HG03442 (cell line): ENCODE measurements around the gene TTC28.

ENCODE experiments used
- ATAC-seq: cut with Tn5 transposase; IDR thresholded peaks from one replicate; pipeline ENCODE4 v1.9.1; 2021; ENCODE audit warnings: mild to moderate bottlenecking, moderate library complexity; ENCODE audit not compliant: unreplicated experiment

Gene TTC28

DNA sequence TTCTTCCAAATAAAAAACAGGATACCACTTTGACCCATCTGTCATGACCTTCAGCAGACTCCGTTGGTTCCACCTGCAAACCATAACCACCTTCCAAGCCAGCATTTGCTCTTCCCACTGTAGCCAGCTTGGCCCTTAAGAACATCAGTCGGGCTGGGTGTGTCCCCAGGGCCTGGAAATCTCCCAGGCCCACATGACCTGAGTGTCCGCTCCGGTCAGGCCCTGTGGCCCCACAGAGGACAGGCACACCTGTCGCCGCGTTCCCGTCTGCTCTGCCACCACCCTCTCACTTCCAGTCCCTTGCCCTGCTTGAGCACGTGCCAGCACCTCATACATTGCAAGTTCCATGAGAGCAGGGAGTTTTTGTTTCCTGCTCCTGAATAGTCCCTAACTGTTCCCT lies 694.9 kb downstream of the TTC28 start:
- ATAC-seq = no peak

DNA sequence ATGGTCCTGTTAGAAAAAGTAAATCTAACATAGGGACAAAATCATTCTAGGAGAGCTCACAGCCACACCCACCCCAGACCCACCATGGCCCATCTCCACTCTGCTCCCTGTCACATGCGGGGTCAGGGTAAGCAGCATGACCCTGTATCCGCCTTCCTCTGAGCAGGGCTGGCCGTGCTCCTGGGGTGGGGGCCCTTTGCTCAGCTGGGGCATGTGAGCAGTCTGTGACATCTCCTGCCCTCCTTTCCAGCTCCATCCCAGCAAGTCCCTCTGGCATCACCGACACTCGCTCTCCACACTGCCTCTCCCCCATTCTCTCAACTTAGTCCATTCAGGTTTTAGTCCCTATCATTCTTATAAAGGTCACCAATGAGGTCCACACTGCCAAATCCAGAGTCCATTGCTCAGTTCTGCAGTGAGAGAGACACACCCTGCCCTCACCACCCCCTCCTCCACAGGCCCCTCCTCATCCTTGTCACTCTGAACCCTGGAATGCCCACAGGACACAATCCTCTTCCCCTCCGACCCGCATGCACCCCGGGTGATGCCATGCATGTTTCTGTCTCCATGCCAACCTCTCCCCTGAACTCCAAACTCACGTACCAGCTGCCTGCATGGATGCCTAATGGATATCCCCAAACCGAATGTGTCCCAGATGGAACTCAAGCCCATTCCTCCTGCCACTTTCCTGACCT lies 695.5 kb downstream of the TTC28 start:
- no peak for ATAC-seq

DNA sequence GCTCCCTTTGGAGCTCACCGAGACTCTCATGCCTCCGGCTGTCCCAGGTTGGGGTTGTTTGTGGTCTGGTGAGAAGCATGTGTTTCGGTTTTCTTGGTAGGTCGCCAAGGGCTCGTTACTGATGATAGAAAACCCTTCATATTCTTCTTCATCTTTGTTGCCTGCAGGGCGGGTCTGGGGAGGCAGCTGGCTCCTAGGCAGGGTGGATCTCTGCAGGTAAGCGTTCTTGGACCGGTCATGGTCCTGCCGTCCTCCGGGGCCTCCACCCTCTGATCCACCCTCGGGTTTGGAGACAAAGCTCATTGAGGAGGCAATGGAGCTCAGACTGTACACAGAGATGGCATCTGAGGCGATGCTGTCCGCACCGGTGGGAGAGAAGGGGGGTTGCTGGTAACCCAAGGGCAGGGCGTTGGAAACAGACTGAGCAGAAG lies 696.3 kb downstream of the TTC28 start:
- no peak for ATAC-seq

DNA sequence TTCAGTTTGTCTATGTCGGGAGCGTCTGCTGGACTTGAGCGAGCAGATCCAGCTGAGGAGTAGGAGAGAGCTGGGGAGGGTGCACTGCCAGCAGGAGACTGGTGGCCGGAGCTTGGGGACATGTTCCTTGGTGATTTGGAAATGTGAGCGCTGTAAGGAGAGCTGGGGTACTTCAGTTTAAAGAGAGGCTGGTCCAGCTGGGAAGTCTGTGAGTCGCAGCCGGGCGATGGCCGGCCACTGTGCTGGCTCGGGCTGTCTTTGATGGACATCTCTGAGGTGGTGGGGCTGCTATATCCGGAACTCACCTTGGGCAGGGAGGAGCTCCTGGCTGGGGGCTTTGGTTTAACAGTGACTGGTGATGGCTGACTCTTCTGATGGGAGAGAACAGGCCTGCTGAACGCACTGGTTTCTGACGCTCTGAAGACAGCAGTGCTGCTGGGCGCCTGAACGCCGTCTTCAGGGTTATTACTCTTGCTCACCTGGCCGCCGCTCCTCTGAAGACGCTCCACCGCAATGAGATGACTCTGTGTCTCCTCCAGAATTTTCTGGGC lies 696.9 kb downstream of the TTC28 start:
- ATAC-seq = no peak

DNA sequence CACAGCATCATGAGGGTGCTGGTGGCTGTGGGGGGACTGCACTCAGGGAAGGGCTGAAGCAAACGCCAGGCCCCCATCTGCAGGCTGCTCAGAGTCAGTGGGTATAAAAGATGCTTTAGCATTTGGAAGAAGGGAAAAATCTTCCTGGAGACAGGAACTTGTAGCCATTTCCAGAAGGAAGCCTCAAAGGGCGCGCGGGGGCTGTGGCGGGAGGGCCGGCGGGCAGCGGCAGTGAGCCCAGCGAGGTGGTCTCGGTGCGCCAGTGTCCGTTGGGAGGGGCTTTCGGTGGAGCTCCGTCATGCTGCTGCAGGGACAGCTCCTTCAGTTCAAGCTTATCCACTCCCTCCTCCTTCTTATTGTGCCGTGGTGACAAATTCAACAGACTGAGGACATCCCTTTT lies 697.5 kb downstream of the TTC28 start:
- ATAC-seq = no peak

DNA sequence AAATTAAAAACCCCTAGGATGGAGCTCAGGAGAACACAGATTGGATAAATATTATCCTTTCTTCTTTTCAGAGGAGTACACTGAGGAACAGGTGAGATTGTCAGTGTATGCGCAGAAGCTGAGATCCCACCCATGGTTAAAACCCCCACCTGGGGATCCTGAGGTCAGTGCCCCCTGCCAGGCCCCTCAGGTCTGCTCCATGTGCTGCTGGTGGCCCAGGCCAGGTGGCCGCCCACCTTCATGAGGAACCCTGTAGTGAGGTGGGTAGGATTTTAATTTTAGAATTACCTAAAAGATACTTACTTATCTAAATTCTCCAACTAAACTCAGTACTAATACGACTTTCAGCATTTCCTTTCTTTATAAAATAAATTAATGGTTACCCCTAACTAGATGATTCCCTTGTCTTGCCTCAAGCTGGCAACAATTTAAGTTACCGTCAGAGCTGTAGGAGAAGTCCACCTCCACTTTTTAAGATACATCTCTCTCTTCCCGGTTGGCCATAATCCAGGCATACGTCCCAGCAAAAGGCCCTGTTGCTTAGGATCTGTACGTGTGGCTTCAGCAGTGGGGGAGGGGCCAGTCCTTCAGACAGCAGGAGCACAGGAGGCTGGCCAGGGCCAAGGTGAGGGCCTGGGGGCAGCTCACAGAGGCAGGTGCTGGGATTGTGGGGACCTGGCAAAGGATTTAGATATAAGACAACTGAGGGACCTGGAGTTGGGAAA lies 699.1 kb downstream of the TTC28 start:
- ATAC-seq = no peak

DNA sequence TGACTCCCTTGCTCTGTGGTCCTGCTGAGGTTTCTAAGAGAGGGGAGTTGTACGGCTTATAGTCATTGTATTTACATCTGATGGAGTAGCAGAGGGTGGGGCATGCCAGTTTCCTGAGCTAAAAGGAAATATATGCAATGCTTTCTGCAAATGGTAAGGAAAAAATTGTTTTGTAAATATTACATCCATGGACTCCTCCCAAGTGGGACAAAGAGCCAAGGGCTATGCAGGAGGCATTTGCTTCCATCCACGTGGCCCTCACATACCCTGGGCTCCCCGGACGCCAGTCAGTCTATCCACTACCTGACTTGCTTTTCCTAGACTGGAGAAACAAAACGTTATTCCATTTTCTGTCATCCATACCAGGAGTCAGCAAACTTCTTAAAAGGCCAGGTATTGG lies 700.8 kb downstream of the TTC28 start:
- ATAC-seq = no peak

DNA sequence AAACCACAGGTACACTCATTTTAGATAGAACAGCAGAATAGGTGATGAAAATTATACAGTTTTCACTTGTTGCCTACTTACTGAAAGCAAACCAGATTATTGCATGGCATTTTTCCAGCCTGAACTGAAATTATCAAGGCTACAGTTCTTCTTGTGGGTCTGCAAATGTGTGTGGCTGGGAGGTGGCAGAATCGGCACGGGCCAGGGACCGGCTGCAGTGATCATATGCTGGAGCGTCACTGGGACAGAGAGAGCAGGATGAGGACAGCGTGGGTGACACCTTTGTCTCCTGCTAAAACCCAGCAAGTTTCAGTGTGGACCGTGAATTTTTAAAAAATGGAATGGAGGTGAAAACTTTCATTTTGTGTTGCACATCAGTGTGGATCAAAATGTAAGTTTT lies 701.3 kb downstream of the TTC28 start:
- ATAC-seq = no peak

DNA sequence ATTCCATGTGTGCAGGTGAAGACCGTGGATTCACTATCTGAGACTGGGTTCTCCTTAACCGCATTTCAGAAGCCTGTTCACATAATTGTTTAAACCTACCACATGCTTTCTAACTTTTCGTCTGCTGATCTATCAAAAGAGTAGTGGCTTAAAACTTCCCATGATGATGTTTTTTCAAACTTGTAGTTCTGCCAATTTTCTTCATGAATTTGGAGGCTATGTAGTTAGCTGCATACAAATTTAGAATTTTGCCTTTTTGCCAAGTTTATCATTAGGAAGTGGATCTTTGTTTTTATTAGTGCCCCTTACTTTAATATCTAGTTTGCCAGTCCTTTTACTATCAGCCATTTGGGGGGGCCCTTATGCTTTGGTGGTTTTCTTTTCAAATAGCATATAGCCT lies 703.1 kb downstream of the TTC28 start:
- ATAC-seq = no peak

DNA sequence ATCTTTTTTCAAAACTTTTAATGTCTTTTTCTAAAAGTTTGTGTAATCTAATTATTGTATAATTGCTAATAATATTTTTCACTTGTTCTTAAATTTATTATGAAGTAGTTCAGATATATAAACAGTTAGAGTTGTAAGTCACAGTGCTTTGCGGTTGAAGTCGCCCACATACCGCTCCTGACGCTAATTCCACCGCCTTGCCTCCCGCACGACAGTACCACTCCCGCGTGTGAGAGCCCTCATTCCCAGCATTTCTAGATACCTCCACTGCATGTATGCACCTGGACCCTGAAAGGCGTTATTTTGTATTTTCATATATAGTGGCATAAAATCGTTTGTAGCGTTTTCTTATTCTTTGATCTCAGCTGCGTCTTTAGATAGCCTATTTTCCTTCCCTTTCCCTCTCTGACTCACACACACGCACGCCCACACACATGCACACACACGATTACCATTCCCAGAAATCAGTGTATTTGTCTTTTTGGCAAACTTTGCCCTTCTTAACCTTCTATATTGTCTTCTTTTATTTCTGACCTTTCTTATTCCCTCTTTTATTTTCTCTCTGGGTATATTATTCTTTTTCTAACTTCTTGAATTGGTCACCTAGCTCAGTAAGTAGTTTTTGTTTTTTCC lies 704.1 kb downstream of the TTC28 start:
- ATAC-seq = no peak

DNA sequence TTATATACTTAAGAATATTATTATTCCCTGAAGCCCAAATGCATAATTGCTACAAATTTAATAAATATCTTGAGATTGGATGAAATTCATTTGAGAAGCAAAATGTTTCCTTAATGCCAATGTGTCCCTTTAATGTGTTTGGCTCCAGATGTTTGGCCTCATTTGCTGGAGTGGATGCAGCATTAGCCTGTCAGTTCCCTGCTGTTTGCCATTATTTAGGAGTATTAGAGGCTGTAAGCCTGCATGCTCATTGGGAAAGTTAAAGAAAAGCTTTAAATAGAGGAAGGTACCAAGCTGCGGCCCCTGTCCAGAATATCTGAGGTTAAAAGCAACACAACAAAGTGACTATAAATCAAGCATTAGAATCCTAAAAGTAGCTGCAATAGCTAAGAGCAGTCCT lies 705.8 kb downstream of the TTC28 start:
- no peak for ATAC-seq

DNA sequence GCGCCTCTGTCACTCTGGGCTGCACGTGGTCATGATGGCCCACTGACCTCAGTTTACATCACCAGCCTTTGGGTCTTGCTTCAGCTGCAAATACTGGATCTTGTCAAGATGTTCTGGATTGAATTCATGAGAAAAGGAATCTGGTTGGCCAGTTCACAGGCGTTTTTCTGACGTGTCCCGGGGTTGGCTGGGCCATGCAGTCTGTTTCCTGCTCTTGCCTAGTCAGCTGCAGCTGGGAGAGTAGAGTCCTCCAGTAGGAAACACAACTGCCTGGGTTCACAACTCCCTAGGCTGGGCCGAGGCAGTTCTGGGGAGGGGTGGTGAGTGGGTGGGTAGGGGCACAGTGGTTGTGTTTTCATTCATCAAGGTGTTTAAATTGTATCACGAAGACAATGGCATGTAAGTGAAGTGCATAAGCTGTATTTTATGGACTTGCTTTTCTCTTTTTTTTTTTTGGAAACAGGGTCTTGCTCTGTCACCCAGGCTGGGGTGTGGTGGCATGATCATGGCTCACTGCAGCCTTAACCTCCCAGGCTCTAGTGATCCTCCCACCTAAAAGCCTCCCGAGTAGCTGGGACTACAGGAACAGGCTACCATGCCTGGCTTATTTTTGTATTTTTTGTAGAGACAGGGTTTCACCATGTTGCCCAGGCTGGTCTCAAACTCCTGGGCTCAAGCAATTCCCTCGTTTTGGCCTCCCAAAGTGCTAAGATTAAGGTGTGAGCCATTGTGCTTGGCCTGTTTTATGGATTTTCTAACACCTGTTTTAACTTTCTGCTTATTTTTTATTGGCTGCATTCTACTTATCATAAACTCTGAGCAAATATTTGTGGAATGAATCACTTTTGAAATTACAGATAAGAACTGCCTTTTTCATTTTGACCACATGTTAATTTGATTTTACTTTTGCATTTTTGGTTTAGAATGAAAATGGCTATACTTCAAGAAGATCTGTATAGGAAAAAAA lies 706.6 kb downstream of the TTC28 start:
- no peak for ATAC-seq

DNA sequence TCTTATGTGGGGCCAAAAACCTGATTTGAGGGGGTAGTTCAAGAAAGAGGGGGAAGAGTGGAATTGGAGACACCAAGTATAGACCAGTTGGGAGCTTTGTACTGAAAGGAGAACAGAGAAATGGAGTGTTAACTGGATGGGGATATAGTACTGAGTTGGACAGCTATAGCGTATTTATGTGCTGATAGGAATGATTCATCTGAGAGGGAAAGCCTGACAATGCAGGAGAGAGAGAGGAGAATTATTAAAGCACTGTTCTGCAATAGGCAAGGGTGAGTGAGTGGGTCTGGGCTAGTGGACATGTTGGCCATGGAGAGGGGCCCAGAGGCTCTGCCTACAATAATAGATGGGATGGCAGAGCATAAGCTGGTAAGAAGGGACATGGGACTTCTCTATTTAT lies 707.7 kb downstream of the TTC28 start:
- no peak for ATAC-seq

DNA sequence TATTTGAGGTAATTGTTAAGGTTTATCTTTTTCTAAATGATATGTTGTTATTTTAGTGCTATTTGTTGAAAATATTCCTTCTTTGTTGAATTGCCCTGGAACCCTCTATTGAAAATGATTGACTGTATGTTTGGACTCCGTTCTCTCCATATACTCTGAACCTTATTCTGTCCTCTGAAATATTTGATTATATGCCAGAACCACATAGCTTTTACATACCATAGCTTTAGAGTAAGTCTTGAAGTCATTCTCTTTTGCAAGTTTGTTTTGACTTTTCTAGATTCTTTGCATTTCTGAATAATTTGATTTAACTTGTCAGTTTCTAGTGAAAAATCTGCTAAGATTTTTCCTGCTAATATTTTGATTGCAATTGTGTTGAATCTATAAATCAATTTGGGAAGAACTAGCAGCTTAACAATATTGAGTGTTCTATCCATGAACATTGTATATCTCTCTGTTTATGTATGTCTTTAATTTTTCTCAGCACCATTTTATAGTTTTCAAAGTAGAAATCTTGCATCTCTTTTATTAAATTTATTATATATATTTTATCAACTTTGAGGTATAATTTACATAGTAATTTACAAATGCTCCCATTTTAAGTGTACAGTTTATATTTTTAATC lies 708.9 kb downstream of the TTC28 start:
- ATAC-seq = no peak

DNA sequence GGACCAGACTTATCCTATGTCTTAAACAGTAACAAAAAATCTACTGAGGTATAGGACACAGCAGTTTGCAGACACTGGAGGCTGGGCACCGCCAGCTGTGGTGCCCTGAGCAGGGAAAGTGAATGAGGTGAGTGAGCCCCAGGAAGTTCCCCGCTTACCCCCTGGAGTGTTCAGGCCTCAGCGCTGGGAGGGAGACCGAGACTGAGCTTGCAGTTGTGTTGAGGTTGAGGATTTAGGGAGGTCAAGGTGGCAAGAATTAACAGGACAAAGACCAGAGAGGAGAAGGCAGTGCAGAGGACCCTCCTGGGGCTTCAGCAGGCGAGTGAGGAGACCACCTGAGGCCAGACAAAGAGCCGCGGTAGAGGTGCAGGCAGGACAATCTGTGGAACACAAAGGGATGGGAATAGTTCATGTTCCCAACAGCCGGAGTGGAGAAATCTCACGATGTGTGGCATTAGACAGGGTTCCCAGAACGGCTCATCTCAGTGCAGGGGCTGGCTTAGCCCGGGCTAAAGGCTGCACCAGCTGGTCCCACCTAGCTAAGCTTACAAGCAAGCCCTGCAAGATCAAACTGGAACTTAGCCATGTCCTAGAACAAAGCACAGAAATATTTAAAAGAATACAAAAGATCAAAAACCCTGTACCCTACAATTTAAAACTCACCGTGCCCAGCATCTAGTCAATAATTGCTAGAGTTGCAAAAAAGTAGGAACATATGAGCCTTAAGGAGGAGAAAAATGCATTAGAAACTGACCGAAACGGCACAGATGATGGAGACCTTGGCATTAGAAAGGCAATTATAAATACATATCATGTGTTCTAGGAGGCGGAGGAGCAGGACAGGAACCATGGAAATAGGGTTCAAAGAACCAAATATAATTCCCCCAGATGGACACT lies 713.2 kb downstream of the TTC28 start:
- no peak for ATAC-seq

DNA sequence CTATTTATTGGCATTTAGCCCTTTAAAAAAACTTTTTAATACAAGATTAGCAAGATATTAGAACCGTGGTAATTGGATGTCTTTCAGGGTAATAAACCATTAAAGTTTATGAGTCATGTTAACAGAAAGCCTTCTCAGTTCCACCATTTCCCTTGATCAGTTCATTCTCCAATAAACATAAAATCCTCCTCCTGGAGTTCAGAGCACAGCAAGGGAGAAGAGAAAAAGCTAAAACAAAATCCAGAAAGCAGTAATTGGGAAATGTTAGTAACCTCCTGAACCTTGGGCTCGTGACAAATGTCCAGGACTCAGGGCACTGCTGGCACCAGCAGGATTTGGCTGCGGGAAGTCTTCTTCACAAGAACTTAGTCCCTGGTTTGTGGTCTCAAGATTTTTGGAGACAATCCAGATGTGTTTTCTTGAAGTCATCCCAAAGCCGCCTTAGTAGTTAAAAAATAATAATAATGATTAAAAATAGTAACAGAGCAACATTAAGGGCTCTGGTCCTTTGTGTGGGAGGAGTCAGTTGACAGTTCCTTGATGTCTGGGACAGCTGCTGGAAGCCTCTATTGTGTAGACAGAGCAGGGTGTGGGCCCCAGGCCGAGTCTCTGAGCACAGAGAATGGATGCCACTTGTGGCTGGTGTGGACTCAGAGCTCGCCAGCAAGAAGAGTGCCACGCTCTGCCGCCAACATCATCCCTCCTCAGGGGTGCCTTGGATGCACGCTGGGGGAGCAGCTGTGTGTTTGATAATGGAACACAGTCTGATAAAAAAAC lies 717.2 kb downstream of the TTC28 start:
- no peak for ATAC-seq

DNA sequence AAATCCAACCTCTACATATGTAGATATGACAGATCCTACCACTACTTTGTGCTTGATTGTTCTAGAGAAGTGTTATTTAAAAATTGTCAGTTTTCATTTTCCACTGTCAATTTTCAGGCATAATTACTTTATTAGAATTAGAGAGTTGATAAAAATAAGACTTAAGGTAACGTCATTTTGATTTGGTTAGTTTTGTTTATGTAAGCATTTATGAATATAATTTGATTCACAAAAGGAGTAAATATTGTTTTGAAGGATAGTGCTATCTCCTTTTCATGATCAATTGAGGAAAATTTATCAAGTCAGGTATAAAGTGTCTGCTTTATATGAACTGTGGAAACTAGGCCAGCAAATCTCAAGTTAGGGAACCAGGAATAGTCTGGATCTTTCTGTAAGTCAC lies 718.0 kb downstream of the TTC28 start:
- no peak for ATAC-seq

DNA sequence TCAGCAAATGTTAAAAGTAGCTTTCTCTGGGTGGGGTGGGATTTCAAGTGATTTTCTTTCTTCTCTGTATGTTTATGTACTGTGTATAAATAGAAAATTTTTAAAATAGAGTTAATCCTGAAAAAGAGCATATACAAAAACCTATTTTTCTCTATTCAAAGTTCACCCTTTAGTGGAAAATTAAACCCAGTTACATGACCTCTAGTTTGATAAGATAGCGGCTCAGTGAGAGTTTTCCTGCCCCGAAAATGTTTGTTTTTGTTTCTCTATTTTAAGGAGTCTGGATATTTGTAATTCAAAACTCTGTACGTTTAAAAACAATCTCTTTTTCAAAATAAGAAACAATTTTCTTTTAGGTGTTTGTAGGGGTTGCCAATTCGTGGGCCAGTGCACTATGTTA lies 718.5 kb downstream of the TTC28 start:
- no peak for ATAC-seq
